ENCODE data around the gene JMJD1C. TPM values are rescaled to one million over a fixed set of nuclear protein-coding genes. Genes with fewer than 3 reads are reported as not detected.

Gene JMJD1C
- total RNA-seq, 1 donor from 2014 or later: 141 TPM

GRCh38 chr10:63137306-63137705, 328.5 kb downstream of the JMJD1C start:
- DNase-seq (ENCODE audit: low spot score) (no peak), ATAC-seq (no peak)
- intact Hi-C loops (cut with DNase I): no loop called here

GRCh38 chr10:63133821-63134557, 331.8 kb downstream of the JMJD1C start:
- DNase-seq (ENCODE audit: low spot score) (no peak), ATAC-seq (no peak)
- intact Hi-C loops (cut with DNase I): no loop called here

DNA sequence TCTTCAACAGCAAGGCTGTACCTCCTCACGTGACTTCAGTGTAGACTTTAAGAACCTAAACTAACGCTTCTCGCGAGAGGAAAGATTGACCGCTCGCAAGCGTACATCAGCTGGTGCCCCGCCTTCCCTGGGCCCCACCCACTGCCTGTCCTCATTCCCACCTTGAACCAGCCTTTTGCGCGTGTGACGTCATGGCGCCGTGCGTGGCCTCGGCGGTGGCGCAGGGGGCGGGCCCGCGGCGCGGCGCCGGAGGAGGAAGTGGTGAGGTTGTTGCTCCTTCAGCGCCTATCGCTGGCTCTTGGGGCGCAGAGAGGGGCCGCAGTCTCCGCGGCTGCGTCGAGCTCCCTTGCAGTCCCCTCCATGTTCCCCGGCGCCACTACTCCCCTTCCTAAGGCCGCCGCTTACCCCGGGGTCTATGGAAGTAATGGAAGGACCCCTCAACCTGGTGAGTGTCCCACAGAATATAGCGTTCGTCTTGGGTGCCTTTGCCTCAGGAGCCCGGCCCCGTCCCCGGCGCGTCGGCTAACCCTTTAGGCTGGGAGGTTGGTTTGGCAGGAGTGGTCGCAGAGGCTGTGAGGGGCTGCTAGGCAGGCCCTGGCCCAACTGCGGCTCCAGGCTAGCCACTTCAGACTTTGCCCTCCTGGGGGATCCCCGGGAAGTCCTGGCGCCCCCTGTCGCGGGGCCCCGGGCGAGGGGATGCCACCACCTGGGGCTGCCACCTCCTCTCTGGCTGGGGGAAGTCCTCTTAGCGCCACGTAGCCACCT, 332.5 kb downstream of the JMJD1C start, which contains the start of gene NRBF2:
Gene NRBF2 (plus strand): TSS at position 273 of the 765 bp plus-strand sequence. CDS start 143 bp downstream, at position 416.
- DNase-seq (ENCODE audit: low spot score): peak; percentile 97
- intact Hi-C loops (cut with DNase I): no loop called here
- peak; percentile 100 for ATAC-seq

- DNase-seq (ENCODE audit: low spot score) (no peak), ATAC-seq (peak; percentile 17)
- intact Hi-C loops (cut with DNase I): no loop called here
Measured at GRCh38 chr10:63132651-63133055, 333.1 kb downstream of the JMJD1C start.

- DNase-seq (ENCODE audit: low spot score): no peak
- ATAC-seq: no peak
- intact Hi-C loops (cut with DNase I): no loop called here
Measured at GRCh38 chr10:63129888-63130287, 335.9 kb downstream of the JMJD1C start.

DNA sequence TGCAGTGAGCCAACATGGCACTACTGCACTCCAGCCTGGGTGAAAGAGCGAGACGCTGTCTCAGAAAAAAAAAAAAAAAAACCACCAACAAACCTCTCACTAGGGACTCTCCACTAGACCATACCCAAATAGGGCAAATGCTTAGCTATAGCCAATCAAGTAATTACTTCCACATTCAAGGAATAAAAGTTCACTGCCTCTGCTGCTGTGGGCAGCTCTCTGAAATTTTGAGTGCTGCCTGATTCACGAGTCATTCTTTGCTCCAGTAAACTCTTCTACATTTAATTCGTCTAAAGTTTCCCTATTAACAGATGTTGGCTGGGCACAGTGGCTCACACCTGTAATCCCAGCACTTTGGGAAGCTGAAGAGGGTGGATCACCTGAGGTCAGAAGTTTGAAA, 337.3 kb downstream of the JMJD1C start:
- no peak for DNase-seq (ENCODE audit: low spot score)
- intact Hi-C loops (cut with DNase I): no loop called here
- ATAC-seq: no peak

DNA sequence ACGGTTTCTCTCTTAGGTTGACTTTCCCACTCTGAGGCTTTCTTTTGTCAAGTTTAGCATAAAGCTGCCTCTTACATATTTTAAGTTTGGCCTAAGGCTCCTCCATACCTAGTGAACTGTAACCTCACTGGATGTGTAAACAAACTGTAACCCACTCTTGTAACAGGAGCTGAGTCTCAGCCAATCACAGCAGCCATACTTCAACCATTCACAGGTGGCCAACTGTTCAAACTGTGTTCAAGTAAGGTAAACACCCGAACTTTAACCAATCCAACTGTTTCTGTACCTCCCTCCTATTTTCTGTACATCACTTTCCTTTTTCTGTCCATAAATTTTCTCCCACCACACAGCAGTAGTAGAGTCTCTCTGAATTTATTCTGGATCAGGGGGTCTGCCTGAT, 340.3 kb downstream of the JMJD1C start:
- DNase-seq (ENCODE audit: low spot score) (no peak), ATAC-seq (no peak)
- intact Hi-C loops (cut with DNase I): no loop called here

GRCh38 chr10:63123727-63124362, 341.9 kb downstream of the JMJD1C start:
- no peak for DNase-seq (ENCODE audit: low spot score)
- intact Hi-C loops (cut with DNase I): no loop called here
- no peak for ATAC-seq

DNA sequence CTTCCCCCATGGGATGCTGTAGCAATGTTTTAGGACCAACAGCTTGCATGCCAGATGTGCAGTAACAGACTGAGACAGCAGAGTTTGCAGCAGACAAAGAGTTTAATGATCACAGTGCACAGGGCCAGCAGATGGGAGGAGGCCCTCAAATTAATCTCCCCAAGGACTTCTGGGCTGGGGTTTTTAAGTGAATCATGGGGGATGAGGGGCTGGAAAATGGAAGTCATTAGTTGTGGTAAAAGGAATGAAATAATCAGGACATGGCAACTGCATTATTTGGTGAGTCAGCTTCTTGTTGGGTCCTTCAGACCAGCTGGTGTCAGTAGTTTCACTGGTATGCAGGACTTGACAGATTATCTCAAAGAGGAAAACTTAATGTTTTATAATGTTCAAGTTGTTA, 345.2 kb downstream of the JMJD1C start:
- DNase-seq (ENCODE audit: low spot score) (no peak), ATAC-seq (peak; percentile 19)
- intact Hi-C loops (cut with DNase I): no loop called here

- ATAC-seq (no peak), DNase-seq (ENCODE audit: low spot score) (no peak)
- intact Hi-C loops (cut with DNase I): no loop called here
Measured at GRCh38 chr10:63119041-63119440, 346.7 kb downstream of the JMJD1C start.

Small RNA genes lying within 50 kb of the gene (microRNA-seq; reads per million reads assigned to microRNA genes)
- gene MIR1296: 193 reads per million, percentile 65 among the genes with 10 or more reads in this experiment

Other genes with a start within 250 kb of the JMJD1C start
- gene REEP3, start 55.4 kb upstream of the JMJD1C start, total RNA-seq: 50.7 TPM